HG02642 (cell line): ENCODE data around the gene SUSD3.

Experiments used
- ATAC-seq: cut with Tn5 transposase; IDR thresholded peaks from one replicate; pipeline ENCODE4 v1.9.1; 2021; ENCODE audit warnings: mild to moderate bottlenecking; ENCODE audit not compliant: unreplicated experiment, poor library complexity

SUSD3 gene

DNA sequence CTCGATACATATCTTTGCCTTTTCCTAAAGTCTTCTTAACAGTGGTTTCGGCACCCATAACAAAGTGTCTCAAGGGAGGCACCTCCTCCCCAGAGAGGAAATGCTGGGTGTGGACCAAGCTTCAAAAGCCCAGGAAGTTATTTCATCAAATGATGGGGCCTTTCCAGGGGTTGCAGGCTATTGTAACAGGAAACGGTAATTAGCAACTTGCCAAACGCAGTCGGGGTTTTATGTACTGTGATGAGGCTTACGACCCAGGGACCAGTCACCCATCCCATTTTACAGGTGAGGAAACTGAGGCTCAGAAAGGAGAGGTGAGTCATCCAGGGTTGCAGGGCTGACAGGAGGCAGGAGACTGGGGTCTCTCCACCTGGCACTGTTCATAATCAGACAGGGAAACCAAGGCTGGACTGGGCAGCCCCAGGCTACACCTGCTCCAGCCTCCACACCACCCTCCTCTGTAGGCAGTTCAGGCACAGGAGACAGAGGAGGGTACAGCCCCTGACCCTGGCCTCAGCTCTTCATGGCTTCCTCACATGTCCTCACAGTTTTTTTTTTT, 30.0 kb upstream of the SUSD3 start:
- ATAC-seq, result no peak

DNA sequence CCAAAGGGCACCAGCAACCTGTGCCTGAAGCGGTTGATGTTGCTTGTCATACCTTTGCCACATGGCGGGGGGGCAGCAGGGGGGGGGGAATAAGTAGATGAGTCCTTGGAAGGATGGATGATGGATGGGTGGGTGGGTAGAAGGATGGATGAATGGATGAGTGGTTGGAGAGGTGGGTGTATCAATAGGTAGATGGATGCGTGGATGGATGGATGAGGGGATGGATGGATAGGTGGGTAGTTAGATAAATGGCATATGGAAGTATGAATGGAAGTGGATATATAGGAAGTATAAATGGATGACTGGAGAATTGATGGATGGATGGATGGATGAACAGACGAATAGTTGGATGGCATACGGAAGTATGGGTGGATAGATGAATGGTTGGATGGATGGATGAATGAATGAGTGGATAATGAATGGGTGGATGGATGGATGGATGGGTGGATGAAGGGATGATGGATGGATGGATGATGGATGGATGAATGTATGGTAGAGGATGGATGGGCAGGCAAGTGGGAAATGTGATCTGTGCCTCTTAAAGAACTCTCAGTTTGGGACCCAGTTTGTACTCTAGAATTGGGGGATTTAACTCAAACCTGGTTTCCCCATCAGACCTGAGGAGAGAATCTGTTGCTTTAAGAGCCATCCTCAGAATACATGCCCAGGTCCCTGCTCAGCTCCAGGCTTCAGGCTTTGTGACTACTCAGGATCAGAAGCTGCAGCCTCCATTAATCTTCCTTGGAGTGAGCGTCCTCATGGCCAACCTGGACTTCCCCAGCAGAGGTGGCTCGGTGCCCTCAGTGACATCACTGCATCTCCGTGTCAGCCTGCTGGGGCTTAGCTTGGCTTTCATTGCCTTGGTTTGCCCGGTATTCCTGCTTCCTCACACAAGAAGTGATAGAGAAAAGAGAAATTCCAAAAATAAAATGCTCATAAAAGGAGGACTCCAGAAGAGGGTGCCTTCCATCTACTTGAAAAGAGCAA, 27.6 kb upstream of the SUSD3 start:
- ATAC-seq, result no peak

DNA sequence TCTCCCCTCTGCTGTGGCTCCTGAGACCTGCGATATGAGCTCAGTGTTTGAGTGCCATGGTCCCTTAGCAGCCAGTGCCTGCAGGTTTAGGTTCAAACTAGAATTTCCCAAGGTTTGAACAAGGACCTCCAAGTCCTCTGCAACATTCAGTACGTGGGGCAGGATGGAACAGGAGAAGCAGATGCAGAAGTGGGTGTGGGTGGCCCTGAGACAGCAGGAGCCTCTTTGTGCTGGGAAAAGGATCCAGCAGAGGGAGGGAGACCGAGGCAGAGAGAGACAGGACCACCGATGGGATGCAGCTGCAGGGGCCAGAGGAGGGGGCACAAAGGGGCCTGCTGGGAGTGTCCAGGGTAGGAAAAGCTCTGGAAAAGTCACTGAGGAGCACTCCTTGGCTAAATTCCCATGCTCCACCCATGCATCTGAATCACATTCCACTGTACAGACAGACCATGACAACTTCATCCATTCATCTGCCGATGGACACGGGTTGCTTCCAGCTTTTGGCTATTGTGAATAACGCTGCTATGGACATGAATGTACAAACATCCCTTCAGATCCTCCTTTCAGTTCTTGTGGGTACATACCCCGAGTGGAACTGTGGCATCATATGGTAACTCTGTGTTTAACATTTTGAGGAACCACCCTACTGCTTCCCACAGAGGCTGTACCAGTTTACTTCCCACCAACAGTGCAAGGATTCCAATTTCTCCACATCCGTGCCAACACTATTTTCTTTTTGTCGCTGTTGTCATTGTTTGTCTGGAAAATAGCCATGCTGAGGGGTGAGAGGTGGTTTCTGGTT, 26.7 kb upstream of the SUSD3 start:
- no peak for ATAC-seq

DNA sequence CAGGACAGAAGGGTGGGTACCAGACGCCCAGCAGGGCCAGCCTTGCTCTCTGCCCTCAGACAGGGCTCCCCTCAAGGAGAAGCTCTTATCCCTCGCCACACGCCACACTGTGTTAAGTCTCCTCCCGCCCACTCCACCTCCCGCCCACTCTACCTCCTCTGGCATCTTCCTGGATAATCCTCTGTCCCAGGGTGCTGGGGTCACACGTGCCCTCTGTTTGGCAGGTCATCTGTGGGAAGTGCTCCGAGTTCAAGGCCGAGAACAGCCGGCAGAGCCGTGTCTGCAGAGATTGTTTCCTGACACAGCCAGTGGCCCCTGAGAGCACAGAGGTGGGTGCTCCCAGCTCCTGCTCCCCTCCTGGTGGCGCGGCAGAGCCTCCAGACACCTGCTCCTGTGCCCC, 26.0 kb upstream of the SUSD3 start:
- ATAC-seq, result no peak

DNA sequence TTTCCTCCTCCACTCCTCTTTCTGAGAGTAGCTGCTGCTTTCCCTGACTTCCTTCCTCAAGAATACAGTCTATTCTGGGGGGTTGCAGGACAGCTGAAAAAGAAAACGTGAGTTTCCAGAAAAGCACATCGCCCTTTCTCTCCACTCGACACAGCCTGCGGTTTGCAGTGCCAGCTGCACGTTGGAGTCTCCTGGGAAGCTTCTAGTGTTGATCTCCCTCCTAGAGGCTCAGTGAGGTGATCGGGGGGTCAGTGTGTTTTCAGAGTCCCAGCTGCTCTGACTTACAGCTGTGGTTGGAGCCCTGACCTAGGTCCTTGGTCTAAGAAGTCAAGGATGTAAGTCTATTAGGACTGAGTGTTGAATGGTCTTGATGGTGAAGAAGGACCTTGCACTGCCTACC, 25.0 kb upstream of the SUSD3 start:
- ATAC-seq, result no peak

DNA sequence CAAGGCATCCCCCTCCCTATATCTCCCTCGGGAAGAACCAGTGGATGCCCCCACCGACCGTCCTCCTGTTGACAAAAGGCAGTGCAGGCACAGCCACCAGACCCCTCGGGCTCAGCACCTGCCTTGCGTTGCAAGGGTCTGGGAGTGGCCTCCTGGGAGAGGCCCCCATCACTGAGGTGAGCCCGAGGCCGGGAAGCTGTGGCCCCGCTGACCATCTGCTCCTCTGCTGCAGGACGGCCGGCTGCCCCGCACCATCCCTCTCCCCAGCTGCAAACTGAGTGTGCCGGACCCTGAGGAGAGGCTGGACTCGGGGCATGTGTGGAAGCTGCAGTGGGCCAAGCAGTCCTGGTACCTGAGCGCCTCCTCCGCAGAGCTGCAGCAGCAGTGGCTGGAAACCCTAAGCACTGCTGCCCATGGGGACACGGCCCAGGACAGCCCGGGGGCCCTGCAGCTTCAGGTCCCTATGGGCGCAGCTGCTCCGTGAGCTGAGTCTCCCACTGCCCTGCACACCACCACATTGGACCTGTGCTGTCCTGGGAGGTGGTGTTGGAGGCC, 23.3 kb upstream of the SUSD3 start:
- no peak for ATAC-seq

DNA sequence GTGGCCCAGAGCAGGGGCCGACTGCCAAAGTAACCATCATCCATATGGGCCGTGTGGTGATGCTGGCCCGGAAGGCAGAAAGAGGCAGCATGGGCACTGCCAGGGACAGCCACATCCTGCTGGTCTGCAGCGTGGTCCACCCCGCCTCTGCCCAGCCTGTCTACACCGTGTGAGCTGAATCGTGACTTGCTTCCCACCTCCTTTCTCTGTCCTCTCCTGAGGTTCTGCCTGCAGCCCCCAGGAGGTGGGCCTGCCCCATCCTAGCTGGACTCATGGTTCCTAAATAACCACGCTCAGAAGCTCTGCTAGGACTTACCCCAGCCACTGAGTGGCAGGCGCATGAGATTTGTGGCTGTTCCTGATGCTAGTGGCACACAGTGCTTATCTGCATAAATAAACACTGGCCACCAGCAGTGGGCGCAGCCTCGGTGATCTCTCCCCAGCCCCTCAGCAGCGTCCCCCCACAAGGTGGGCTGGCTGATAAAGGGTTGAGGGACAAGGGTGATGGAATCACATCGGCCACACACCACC, 22.6 kb upstream of the SUSD3 start:
- ATAC-seq, result no peak

DNA sequence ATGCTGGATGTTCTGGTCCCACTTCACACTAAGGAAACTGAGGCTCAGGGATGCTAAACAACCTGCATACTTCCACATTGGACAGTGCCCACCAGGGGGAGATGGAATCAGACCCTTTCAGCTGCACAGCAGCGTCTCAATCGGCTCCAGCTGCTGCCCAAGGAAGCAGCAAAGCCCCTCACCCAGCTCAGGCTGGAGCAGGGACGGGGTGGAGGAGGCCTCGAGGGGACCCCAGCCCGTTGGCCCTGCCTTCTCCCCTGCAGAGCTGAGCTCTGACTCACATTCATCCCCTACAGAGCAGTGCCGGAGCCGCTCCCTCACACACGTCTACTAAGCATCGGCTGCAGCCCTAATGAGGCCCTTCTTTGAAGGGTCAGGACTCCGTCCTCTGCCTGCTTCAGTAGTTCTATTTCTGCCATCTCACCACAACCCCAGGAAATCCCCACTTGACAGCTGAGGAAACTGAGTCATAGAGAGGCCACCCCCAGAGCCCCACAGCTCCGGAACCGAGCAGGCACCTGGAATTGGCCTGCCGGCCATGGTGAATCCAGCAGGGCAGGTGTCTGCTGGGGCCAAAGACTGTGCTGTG, 21.5 kb upstream of the SUSD3 start:
- no peak for ATAC-seq

DNA sequence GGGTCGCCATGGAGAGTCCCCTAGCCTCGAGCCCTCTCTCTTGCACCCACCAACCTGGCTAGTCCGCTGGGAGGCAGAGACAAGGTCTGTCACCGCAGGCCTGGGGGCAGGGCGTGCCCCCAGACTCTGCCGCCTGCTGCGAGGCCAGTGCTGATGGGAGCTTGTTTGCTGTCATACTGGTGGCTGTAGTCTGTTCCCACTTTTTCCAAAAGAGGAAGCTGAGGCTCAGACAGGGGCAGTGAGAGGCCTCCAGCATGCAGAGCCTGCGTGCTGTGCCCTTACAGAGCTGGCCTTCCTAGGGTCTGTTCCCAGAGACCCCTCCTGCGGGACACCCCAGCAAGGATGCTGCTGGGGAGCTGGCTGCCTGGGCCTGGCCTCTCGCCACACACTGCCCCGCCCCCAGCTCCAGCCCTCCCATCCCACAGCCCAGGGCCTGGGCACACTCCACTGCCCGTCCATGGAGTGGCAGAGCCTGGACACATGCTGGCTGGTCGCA, 21.0 kb upstream of the SUSD3 start:
- ATAC-seq, result no peak

DNA sequence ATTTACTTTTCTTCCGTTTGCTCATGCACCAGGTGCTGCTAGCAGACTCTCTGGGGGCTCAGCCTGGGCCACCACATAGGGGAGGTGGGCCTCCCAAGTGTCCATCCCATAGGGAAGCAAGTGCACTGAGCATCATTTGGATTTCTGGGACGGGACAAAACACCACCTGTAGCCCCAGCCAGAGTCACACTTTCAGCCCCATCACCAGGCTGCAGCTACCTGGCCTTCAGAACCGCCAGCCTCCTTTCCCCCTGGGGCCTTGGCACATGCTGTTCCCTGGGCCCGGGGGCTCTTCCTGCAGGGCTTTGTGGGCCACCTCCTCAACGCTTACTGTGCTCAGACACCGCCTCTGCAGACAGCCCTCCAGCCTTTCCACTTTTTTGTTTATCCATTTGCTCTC, 19.6 kb upstream of the SUSD3 start:
- ATAC-seq, result no peak

DNA sequence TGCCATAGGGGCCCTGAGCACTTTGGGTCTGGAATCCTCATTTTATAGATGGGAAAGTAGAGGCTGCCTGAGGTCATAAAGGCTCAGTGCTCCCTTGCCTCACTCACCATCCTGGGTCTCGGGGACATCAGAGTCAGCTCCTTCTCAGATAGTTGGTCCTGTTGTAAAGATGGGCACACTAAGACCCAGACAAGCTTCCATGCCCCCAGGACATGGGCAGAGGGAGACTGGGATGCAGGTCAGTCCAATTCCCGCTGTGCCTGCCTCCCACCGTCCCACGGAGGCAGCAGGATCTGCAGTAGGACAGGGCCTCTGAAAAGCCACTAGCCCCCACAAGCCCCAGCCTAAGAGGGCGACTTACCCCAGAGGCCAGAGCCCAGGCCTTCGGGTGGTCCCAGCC, 19.0 kb upstream of the SUSD3 start:
- ATAC-seq, result no peak

DNA sequence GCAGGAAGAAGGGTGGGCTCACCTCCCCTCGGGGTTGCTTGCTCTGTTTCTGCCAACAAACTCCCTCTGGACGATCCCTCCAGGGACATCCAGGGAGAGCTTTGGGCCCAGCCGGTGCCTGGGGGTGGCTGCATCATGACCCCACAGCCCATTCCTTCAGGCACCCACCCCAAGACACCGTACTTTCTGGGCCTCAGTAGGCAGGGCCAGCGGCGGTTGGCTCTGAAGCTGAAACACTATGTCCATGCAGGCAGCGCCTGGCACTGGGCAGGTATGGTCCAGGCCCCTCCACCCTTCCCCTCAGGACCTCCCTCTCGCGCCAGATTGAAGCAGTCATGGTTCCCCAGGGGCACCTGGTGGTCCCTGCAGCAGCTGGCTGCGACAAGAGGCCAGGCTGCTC, 18.5 kb upstream of the SUSD3 start:
- no peak for ATAC-seq

DNA sequence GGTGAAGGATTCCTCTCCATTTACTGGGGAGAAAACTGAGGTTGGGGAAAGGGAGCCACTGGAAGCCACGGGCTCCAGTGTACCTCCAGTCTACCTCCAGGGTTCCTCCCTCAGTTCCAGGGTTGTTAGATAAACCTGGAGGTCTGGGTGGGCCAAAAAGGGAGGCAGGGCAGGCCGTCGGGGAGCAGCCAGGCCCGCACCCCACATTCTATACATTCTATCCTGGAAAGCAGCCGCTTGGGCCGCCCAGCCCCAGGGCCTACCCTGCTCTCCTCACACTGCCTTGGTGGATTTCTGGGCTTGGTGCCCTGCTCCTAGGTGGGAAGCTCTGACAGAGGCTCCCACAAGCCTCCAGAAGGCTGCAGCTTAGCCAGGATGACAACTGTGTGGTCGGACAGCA, 18.1 kb upstream of the SUSD3 start:
- ATAC-seq, result no peak

DNA sequence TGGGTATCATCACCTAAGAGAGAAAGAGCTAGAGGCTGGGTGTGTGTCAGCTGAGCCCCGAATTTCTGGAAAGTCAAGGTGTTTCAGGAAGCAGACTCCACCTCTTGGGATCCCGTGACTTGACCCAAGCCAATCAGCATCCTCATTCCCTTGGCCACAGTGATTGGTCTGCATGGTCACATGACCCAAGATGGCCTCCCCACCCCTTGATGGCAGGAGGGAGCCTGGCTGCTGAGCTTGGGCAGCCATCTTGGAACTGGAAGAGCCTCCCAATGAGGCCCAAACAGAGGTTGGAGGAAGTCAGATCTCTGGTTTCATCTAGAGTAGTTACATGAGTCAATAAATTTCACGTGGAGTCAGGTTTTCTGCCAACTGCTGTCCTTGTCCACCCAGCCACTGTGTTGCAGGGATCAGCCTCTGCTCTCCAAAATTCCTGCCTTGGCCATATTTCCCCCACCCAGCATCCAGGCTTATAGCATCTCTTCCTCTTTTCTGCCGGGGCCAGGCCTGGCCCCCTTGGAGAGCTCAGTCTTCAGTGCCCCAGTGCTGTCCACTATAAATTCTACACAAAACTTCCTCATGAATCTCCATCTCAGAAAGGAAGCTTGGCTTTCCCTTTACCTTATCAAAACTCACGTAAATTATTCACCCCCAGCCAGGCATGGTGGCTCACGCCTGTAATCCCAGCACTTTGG, 17.2 kb upstream of the SUSD3 start:
- no peak for ATAC-seq

DNA sequence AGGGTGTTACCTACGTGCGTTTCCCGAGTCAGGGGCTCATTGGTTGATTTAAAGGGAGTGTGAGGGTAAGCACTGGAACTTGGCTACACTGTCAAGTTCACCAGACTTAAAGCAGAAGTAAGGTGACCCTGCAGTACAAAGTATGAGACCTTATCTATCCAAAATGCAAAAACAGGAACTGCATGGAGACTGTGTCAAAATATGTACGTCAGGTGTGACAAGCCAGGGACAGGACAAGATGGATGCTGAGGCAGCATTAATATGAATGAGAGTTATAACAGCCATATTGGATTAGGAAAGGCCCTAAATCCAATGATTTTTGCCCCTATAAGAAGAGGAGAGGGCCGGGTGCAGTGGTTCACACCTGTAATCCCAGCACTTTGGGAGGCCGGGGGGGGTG, 15.4 kb upstream of the SUSD3 start:
- ATAC-seq, result no peak

DNA sequence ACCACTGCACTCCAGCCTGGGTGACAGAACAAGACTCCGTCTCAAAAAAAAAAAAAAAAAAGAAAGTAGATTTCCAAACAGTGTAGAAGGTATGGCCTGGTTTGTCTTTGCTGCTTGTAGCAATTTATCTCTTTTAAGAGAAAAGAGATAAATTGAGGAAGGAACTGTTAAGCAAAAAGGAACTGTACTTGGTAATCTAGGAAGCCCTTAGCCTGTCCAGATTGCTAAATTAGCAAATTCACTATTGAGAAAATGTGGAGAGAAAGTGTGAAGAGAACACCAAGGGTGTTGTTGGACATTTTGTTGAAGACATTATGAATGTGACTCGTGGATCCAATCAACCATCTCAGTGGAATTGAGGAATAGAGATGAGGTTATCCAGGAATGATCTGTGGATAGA, 13.0 kb upstream of the SUSD3 start:
- ATAC-seq, result no peak

DNA sequence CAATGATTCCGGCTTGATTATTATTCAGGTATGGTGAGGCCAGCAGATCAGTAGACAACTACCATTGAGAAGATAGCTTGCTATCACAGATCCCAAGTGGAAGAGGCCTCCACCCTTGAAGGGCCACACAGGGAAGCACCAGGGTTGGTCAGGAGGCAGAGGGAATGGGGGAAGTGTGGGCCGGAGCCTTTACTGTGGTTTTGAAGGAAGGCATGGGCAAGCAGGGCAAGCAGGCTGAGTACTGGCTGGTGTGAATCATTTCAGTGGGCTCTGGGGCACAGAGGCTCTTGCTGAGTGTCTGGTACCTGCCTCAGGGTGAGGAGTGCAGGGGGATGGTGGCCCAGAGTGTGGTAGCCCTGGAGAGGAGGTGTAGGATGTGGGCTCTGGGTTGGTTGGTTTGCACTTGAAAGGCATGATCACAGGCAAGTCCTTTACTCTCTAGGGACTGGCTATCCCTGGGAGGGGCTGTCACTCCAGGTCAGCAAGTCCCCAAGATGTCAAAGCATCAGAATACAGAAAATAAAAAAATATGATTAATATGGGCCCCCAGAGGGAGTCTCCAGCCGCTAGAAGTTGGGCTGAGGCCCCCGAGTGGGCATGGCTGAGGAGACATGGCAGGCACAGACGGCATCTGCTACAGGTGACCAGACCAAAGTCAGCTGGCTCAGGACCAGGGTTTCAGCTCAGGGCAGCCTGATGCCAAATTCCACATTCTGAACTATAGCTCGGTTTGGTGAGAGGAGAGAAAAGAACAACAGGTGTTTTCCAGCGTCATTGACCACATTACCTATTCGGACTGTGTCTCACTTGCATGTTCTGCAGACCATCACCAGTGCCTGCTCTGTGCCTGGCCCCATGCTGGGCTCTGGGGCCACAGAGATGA, 9.7 kb upstream of the SUSD3 start:
- ATAC-seq, result no peak

DNA sequence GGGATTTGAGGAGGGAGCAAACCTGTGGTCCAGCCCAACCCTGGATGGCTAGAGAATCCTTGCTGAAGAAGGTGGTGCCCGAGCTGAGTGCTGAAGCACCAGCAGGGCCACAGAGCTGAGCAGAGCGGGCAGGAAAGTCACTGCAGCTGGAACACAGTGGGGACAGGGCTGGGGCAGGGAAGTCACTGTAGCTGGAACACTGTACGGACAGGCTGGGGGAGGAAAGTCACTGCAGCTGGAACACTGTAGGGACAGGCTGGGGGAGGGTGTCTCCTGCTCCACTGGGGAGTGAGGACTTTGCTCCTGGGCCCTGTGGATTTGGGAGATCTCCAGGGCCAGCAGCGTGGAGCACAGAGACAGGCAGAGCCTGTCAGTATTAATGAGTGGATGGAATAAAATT, 9.0 kb upstream of the SUSD3 start:
- no peak for ATAC-seq

DNA sequence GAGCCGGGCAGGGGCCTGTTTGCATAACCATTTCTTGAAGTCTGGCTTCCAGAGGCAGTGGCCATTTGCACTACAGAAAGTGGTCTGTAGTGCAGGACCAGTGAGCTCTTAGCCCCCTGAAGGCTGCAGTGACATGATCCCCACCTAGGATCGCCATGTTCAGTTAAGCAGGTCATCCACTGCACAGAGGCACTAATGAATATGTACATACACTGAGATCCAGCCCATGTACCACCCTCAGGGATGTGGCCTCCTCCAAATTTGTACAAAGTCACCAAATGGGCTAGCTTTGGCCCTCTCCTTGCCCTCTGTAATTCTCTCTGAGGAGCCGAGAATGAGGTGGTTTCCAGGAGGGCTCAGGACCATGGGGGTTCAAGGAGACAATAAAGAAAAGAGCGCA, 8.3 kb upstream of the SUSD3 start:
- no peak for ATAC-seq
